ENCODE data around the gene ZNF655.

GRCh38 chr7:99535667-99536066 lies 22.8 kb upstream of the ZNF655 start:
- TF ChIP-seq HDAC2 (IDR thresholded peaks at IDR 0.05; ENCODE audit: borderline replicate concordance in 1 of 2, low read depth in 2 of 2, low read length in 2 of 2) (no peak), CTCF (IDR thresholded peaks at IDR 0.05; ENCODE audit: control extremely low read depth in 1 of 3, insufficient read depth in 1 of 3, low read depth in 1 of 3, low read length in 3 of 3) (no peak)

Measured in H1 (cell line).